NB4 (cell line): Measurements from ENCODE around the gene SLC6A6.

Experiments used
- DNase-seq: peaks from one replicate; pipeline ENCODE4 v3.0.0; 2010; ENCODE audit warnings: low read depth
- H3K4me3 ChIP-seq: one replicate; pipeline ENCODE4 v1.5.1; 2011; ENCODE audit warnings: mild to moderate bottlenecking, low read depth, low read length, moderate library complexity
- MYC ChIP-seq: IDR thresholded peaks from 2 replicates; pipeline ENCODE4 v1.6.1; 2011; ENCODE audit warnings: low read depth, low read length
- POLR2A ChIP-seq: IDR thresholded peaks from 2 replicates; pipeline ENCODE4 v1.6.1; 2011; ENCODE audit warnings: mild to moderate bottlenecking; ENCODE audit not compliant: insufficient read length; ENCODE audit errors: extremely low read depth
- TF ChIP-seq, protein P1 (sequence below): IDR thresholded peaks from one replicate; pipeline ENCODE4 v1.5.1; 2012; ENCODE audit warnings: low read depth, low read length
- TF ChIP-seq, protein P2 (sequence below): IDR thresholded peaks from 2 replicates; pipeline ENCODE4 v1.6.1; 2011; ENCODE audit warnings: low read depth, low read length

The SLC6A6 gene

DNA sequence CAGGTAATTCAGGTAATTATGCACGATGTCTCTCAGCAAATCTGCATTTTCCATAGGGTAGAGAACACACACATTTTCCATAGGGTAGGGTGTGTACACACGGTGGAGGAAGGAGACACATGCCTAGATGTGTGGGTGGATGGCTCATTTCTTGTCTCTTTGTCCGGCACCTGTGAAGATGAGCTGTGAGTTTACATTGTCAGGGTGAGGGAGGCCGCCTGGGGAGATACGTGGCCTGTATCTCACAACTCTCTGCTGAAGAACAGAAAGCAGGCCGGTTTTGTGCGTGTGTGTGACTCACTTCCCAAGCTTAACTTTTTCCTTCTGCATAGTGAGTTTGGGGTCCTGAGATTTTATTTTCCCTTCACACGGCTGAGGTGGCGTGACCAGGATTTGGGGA, 60.3 kb downstream of the SLC6A6 start:
- TF ChIP-seq POLR2A = no peak
- no peak for TF ChIP-seq MYC
- TF ChIP-seq, protein P1, sequence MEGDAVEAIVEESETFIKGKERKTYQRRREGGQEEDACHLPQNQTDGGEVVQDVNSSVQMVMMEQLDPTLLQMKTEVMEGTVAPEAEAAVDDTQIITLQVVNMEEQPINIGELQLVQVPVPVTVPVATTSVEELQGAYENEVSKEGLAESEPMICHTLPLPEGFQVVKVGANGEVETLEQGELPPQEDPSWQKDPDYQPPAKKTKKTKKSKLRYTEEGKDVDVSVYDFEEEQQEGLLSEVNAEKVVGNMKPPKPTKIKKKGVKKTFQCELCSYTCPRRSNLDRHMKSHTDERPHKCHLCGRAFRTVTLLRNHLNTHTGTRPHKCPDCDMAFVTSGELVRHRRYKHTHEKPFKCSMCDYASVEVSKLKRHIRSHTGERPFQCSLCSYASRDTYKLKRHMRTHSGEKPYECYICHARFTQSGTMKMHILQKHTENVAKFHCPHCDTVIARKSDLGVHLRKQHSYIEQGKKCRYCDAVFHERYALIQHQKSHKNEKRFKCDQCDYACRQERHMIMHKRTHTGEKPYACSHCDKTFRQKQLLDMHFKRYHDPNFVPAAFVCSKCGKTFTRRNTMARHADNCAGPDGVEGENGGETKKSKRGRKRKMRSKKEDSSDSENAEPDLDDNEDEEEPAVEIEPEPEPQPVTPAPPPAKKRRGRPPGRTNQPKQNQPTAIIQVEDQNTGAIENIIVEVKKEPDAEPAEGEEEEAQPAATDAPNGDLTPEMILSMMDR = no peak
- TF ChIP-seq, protein P2, sequence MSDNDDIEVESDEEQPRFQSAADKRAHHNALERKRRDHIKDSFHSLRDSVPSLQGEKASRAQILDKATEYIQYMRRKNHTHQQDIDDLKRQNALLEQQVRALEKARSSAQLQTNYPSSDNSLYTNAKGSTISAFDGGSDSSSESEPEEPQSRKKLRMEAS = no peak
- DNase-seq = no peak
- H3K4me3 ChIP-seq = no peak overlapping the region

DNA sequence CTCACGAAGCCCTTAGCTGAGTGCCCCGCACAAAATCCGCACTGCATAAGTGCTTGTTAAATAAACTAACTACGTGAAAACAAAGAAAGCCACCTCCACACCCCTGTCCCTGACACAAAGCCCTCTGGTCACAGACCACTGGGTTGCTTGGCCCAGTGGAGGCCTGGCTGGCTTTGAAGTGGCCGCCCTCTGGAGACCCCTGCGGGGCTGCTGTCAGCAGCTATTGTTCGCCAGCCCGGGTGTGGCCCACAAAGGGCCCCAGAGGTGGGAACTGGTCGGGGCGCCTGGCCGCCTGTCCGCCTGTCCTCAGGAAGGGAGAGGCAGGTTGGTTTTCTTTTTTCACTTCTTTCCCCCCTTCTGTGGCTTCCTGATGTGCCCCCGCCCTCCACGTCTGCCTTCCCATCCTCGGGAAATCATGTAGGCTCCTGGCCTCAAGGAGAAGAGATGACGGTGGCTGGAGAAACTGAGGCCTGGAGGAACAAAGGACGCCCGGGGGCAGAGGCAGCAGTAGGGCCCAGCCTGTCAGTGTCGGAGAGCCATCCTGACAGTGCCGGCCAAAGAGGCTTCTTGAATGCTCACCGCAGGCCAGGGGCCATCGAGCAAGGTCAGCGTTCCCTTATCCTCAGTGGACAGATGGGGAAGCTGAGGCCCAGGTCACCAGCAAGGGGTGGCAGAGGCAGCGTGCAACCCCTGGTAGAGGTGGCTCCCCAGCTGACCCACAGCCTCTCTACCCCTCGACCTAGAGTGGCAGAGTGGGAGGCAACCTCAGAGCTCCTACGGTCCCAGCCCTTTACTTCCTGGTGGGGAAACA, 61.1 kb downstream of the SLC6A6 start:
- no peak for TF ChIP-seq POLR2A
- TF ChIP-seq, protein P1 = no peak
- TF ChIP-seq MYC = no peak
- TF ChIP-seq, protein P2 = no peak
- no peak overlapping the region for H3K4me3 ChIP-seq
- DNase-seq = no peak

DNA sequence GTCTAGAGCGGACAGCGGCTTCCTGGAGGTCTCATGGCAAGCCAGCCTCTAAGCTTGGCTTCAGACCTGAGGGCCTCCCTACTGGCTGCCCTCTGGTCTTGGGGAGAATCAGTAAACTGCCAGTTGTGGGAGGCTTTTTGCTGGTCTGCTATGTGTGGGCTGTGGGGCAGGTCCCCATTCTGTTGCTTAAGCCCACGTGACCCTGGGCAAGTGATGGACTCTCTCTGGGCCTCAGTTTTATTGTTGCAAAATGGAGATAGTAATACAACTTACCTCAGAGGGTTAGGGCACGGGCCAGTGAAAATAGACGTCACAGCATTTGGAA, 61.7 kb downstream of the SLC6A6 start:
- TF ChIP-seq MYC (no peak), POLR2A (no peak)
- TF ChIP-seq, protein P1 = no peak
- TF ChIP-seq, protein P2 = no peak
- H3K4me3 ChIP-seq = no peak overlapping the region
- DNase-seq = no peak

DNA sequence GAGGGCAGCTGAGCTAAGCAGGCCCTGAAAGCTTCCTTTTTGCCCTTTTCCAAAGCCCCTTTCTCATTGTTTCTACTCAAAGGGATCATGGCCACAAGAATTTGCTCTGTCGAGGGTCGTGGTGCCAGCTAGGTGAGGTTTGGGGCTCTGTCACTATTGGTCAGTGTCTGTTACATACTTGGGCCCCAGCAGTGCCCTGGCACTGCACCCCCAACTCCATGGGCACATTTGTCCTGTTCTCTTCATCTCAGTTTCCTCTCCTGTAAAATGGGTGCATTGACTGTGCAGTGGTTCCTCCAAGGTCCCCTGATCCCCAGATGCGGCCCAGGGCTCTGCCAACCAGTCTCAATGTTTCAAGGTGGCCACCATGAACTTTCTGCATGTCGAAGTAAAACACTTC, 62.1 kb downstream of the SLC6A6 start:
- TF ChIP-seq, protein P2 = no peak
- TF ChIP-seq POLR2A (no peak), MYC (no peak)
- TF ChIP-seq, protein P1 = no peak
- H3K4me3 ChIP-seq = no peak overlapping the region
- DNase-seq = no peak

DNA sequence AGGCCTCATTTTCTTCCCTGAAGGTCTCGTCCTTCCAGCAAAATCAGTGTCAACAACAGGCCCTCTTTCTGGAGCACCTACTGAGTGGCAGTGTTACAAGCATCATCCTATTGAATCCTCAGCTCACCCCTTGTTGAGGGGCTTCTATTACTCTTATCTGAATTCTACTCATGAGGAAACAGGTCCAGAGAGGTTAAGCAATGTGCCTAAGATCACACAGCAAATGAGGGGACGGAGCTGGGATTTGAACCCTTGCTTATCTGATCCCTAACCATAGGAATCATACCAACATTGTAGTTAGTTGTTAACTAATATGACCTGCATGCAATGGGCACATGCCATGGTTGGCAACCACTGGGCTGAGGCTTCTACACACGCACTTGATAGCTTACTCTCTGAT, 63.0 kb downstream of the SLC6A6 start:
- no peak for TF ChIP-seq POLR2A
- TF ChIP-seq MYC = no peak
- TF ChIP-seq, protein P2 = no peak
- no peak for DNase-seq

DNA sequence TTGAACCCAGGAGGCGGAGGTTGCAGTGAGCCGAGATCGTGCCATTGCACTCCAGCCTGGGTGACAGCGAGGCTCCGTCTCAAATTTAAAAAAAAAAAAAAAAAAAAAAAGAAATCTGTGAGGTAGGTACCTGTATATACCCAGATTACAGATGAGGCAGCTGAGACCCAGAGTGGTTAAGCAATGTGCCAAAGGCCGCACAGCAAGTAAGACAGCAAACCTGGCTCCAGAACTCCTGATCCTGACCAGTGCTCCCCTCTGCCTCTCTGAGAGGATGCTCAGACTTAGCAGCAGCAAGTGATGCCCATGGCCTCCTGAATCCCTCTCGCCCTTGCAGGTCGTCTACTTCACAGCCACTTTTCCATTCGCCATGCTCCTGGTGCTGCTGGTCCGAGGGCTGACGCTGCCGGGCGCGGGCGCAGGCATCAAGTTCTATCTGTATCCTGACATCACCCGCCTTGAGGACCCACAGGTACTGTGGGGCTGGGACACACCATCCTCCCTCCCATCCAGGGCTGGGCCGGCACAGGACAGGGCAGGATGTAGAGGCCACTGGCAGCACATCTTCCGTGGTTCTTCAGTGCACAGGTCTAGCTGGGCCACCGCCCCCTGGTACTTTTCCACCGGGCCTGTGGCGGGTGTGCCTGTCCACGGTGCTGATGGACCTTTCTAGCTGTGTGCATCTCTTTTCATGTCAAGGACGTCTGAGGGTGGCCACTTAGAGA, 63.9 kb downstream of the SLC6A6 start:
- TF ChIP-seq POLR2A (no peak), MYC (no peak)
- TF ChIP-seq, protein P2 = no peak
- TF ChIP-seq, protein P1 = no peak
- no peak overlapping the region for H3K4me3 ChIP-seq
- no peak for DNase-seq

More for the DNA sequence above, 63.0 kb downstream of the SLC6A6 start:
- H3K4me3 ChIP-seq = no peak overlapping the region
